ENCODE results near the gene MAD1L1. TPM values are rescaled to one million over a fixed set of nuclear protein-coding genes. Genes with fewer than 3 reads are reported as not detected.
"Not testable (repeated sequence)": the region's sequence is repeated elsewhere in the genome, so short reads cannot be mapped to it uniquely, and the experiment has no call there.

Gene MAD1L1
- total and polyA plus RNA-seq, 2 of the 8 experiments (the other 6 are each of a cell fraction or from before 2014, with no cell fraction given): 40.4 to 44.6 TPM

GRCh38 chr7:2269991-2270460 is 37.3 kb upstream of the MAD1L1 start (continued):
- TF ChIP-seq POLR2A (IDR thresholded peaks at IDR 0.05; ENCODE audit: control extremely low read depth in 1 of 2, low read depth in 2 of 2, low read length in 2 of 2): no peak
- no peak for TF ChIP-seq CBX8 (IDR thresholded peaks at IDR 0.05; ENCODE audit: borderline replicate concordance, low read depth, low read length)
- TF ChIP-seq SIX5 (IDR thresholded peaks at IDR 0.05; ENCODE audit: low read depth, low read length): no peak
- no peak for TF ChIP-seq ATF3 (IDR thresholded peaks at IDR 0.05; ENCODE audit: insufficient read depth, low read depth, low read length)
- TF ChIP-seq SIN3A (conservative IDR thresholded peaks at IDR 0.05 in 1 of 2, IDR thresholded peaks at IDR 0.05 in 1 of 2; ENCODE audit: low read depth in 1 of 2, low read length in 2 of 2): no peak
- no peak for TF ChIP-seq RNF2 (IDR thresholded peaks at IDR 0.05; ENCODE audit: borderline replicate concordance, low read depth, low read length, missing control alignments, poor library complexity, severe bottlenecking)

- H3K4me3 ChIP-seq (ENCODE audit: extremely low read depth in 1 of 4, insufficient read depth in 2 of 4, low read depth in 3 of 4, low read length in 4 of 4); H3K36me3 ChIP-seq (ENCODE audit: control insufficient read depth in 2 of 4, insufficient read depth in 4 of 4, low read length in 3 of 4): not testable (repeated sequence)
Measured at GRCh38 chr7:2269089-2269990, 36.6 kb upstream of the MAD1L1 start.

More at GRCh38 chr7:2269089-2269990, 36.6 kb upstream of the MAD1L1 start:
- not testable (repeated sequence) for H3K27me3 ChIP-seq (replicated peaks in 1 of 4; ENCODE audit: control insufficient read depth in 3 of 4, extremely low read depth in 1 of 4, insufficient read depth in 3 of 4, low read length in 3 of 4); H3K23me2 ChIP-seq (ENCODE audit: low read depth, low read length); H3K56ac ChIP-seq (replicated peaks; ENCODE audit: insufficient read length, low read depth, low read length); H3K27ac ChIP-seq (ENCODE audit: low read depth, low read length); H2BK15ac ChIP-seq (ENCODE audit: low read length); H4K8ac ChIP-seq (ENCODE audit: extremely low read depth, insufficient read depth, low read length); H3K4ac ChIP-seq (replicated peaks; ENCODE audit: insufficient read length, low read depth, low read length); H2BK20ac ChIP-seq (ENCODE audit: low read length); H3K23ac ChIP-seq (ENCODE audit: insufficient read length); H2BK120ac ChIP-seq (replicated peaks; ENCODE audit: low read depth, low read length); H2BK12ac ChIP-seq (ENCODE audit: low read depth, low read length); H3K79me2 ChIP-seq (ENCODE audit: control insufficient read depth in 1 of 2, insufficient read depth in 2 of 2, low read length in 2 of 2); H2AK5ac ChIP-seq (ENCODE audit: low read depth, low read length); H3K79me1 ChIP-seq (ENCODE audit: low read depth, low read length); FAIRE-seq; H3K9me3 ChIP-seq (ENCODE audit: insufficient read depth in 2 of 2, low read depth in 1 of 2, low read length in 1 of 2); H4K20me1 ChIP-seq (replicated peaks in 1 of 2; ENCODE audit: control insufficient read depth in 1 of 2, insufficient read depth in 2 of 2, low read length in 2 of 2); H3K18ac ChIP-seq (ENCODE audit: extremely low read depth, low read length); DNase-seq (ENCODE audit: low read depth in 1 of 2, low spot score in 2 of 2); H2AFZ ChIP-seq (ENCODE audit: low read length)
- ChIA-PET CTCF (ENCODE audit: partially characterized antibody) (interaction anchor here (1.0 to 1.1 kb wide), 3 partner anchors 21 to 58 kb away, joined by 3 to 4 read pairs (median 3); partner anchors contain the start of gene MAD1L1), POLR2A (ENCODE audit: partially characterized antibody) (interaction anchor here (0.7 to 1.5 kb wide), 6 partner anchors 10 to 80 kb away, joined by 3 to 5 read pairs (median 4); no protein-coding TSS in a partner anchor)
- 60% methylated on average over 12 of the region's 18 CpGs; no CpG with 5 or more reads in 1 of the 2 experiments for WGBS, 2 experiments (ENCODE audit: extremely low coverage in 1 of 2, insufficient coverage in 1 of 2, insufficient read length in 1 of 2, insufficient replicate concordance in 2 of 2, low coverage in 1 of 2, low lambda C conversion rate in 2 of 2, missing lambda C conversion rate in 1 of 2)
- peaks cover 0 to 12% (median 6%) of the 10 kb centered on the region in 4 experiments; a peak in 6 of 7 replicates for H3K4me1 ChIP-seq (replicated peaks in 1 of 4; ENCODE audit: control insufficient read depth in 3 of 4, insufficient read depth in 4 of 4, low read length in 3 of 4)
- H4K91ac ChIP-seq (replicated peaks; ENCODE audit: insufficient read length, low read length): peak overlapping the region; percentile 52
- H3K14ac ChIP-seq (ENCODE audit: insufficient read length): peak overlapping the region; percentile 1
- peak overlapping the region; percentile 43 to 52 for H3K4me2 ChIP-seq (ENCODE audit: insufficient read depth in 1 of 2, low read depth in 2 of 2, low read length in 2 of 2)
- H4K5ac ChIP-seq (ENCODE audit: insufficient read length, low read depth, low read length): peak overlapping the region; percentile 29
- peak overlapping the region; percentile 46; the same call in 1 of the 2 replicates for H2BK5ac ChIP-seq (ENCODE audit: low read depth, low read length)
- H3K9ac ChIP-seq (replicated peaks in 1 of 4; ENCODE audit: extremely low read depth in 1 of 4, low read depth in 3 of 4, low read length in 3 of 4): peak overlapping the region in 1 of 4 experiments; percentile 37; a peak in 1 of 7 replicates
